Measurements from ENCODE around the gene RBMXL3.
"Not testable (repeated sequence)": the region's sequence is repeated elsewhere in the genome, so short reads cannot be mapped to it uniquely, and the experiment has no call there.

RBMXL3 gene

DNA sequence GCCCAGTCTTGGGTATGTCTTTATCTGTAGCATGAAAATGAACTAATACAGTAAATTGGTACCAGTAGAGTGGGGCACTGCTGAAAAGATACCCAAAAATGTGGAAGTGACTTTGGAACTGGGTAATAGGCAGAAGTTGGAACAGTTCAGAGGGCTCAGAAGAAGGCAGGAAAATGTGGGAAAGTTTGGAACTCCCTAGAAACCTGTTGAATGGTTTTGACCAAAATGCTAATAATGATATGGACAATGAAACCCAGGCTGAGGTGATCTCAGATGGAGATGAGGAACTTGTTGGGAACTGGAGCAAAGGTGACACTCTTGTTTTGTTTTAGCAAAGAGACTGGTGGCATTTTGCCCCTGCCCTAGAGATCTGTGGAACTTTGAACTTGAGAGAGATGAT lies 20.3 kb downstream of the RBMXL3 start:
- not testable (repeated sequence) for DNase-seq; H3K9me3 Mint-ChIP-seq; ATAC-seq (replicated peaks); H3K27ac Mint-ChIP-seq; H3K27me3 Mint-ChIP-seq; H3K4me1 Mint-ChIP-seq (ENCODE audit: low read depth in 2 of 2); H3K4me3 Mint-ChIP-seq; H3K36me3 Mint-ChIP-seq (ENCODE audit: insufficient read depth)

DNA sequence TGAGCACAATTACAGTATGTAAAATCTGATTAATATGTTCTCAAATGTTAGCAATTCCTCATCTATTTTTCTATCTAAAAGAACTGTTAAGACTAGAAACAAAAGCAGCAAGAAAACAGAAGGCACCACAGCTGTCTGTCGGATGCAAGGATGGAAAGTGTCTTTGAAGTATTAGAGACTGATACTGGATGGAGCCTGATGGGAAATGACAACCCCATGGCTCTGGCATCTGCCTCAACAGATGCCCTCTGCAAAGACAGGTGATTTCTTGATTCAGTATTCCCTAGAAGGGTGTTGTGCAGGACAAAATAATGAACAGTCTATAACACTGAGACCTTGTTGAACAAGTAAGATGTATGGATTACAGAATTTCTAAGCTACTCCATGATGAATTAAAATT lies 24.9 kb downstream of the RBMXL3 start:
- no peaks in the 10 kb centered on the region for H3K4me1 Mint-ChIP-seq (ENCODE audit: low read depth in 2 of 2)
- DNase-seq (no peak), ATAC-seq (replicated peaks) (no peak)
- no peaks in the 10 kb centered on the region for H3K27me3 Mint-ChIP-seq
- no peak overlapping the region for H3K27ac Mint-ChIP-seq
- H3K36me3 Mint-ChIP-seq (ENCODE audit: insufficient read depth), result no peaks in the 10 kb centered on the region
- no peak overlapping the region for H3K4me3 Mint-ChIP-seq
- peaks cover 0 to 7% of the 10 kb centered on the region in 2 donors for H3K9me3 Mint-ChIP-seq

DNA sequence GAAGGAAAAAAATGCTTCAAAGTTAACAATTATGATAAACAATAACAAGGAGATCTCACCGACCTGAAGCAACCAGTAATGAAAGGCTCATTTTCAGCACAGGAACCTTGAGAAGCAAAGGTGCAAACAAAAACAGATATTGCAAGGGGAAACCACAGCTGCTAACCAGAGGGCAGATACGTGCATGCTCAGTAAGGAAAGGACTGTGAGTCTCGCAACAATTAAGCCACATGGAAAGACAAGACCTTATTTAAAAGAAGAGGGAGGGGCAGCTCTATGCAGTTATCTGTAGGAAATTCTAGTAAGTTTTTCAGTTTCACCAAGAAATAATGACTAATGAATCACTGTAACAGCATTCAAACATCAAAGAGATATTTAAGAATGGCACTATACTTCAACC lies 25.4 kb downstream of the RBMXL3 start:
- no peaks in the 10 kb centered on the region for H3K4me1 Mint-ChIP-seq (ENCODE audit: low read depth in 2 of 2)
- no peak for ATAC-seq (replicated peaks)
- H3K36me3 Mint-ChIP-seq (ENCODE audit: insufficient read depth), result no peaks in the 10 kb centered on the region
- H3K9me3 Mint-ChIP-seq, result peaks cover 0 to 3% of the 10 kb centered on the region in 2 donors
- no peaks in the 10 kb centered on the region for H3K27me3 Mint-ChIP-seq
- no peak overlapping the region for H3K27ac Mint-ChIP-seq
- no peak for DNase-seq
- H3K4me3 Mint-ChIP-seq, result no peak overlapping the region

DNA sequence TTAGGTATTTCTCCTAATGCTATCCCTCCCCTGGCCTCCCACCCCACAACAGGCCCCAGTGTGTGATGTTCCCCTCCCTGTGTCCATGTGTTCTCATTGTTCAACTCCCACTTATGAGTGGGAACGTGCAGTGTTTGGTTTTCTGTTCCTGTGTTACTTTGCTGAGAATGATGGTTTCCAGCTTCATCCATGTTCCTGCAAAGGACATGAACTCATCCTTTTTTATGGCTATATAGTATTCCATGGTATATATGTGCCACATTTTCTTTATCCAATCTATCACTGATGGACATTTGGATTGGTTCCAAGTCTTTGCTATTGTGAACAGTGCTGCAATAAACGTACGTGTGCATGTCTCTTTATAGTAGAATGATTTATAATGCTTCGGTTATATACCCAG lies 28.1 kb downstream of the RBMXL3 start:
- not testable (repeated sequence) for ATAC-seq (replicated peaks); H3K9me3 Mint-ChIP-seq; H3K4me1 Mint-ChIP-seq (ENCODE audit: low read depth in 2 of 2); H3K36me3 Mint-ChIP-seq (ENCODE audit: insufficient read depth); DNase-seq; H3K27me3 Mint-ChIP-seq; H3K4me3 Mint-ChIP-seq; H3K27ac Mint-ChIP-seq

DNA sequence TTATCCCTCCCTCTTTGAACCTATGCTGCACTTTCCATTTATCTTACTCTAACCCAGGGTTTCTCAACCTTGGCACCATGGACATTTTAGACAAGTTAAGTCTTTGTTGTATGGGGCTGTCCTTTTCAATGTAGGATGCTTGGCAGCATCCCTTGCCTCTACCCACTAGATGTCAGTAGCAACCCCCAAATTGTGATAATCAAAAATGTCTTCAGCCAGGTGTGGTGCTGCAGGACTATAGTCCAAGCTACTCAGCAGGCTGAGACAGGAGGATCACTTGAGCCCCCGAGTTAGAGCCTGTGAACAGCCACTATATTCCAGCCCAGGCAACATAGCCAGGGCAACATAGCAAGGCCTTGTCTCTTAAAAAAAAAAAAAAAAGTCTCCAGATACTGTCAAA lies 37.7 kb downstream of the RBMXL3 start:
- DNase-seq (no peak), ATAC-seq (replicated peaks) (no peak)
- no peak overlapping the region for H3K27ac Mint-ChIP-seq
- no peaks in the 10 kb centered on the region for H3K4me1 Mint-ChIP-seq (ENCODE audit: low read depth in 2 of 2)
- no peaks in the 10 kb centered on the region for H3K27me3 Mint-ChIP-seq
- H3K36me3 Mint-ChIP-seq (ENCODE audit: insufficient read depth), result no peaks in the 10 kb centered on the region
- H3K4me3 Mint-ChIP-seq, result no peak overlapping the region
- H3K9me3 Mint-ChIP-seq, result no peaks in the 10 kb centered on the region

DNA sequence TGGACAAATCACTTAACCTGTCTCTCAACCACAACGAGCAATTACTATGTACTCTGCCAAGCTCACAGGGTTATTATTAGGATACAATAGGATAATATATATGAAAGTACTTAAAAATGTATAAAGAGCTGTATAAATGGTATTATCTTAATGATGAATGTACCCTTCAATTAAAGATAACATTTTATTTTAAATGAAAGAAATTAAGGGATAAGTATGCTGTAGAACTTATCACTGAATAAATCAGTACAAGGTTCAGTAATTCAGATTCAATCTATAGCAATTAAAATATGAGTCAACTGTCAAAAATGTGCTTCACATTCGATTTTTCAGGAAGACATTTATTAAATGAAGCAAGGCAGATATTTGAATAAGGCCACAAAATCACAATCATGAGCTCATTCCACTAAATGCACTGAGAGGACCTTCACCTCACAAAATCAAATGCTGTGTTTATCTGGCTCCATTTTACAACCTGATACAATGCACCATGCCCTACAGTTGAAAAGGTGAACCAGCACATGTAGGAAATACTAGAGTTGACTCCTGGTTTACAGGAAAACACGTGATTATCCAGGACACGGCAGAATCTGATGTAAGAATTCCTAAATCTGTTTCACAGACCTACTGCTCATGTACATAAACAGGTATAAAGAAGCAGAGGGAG lies 40.3 kb downstream of the RBMXL3 start:
- Mint-ChIP-seq H3K36me3 (ENCODE audit: insufficient read depth) (no peaks in the 10 kb centered on the region), H3K27ac (no peak overlapping the region), H3K27me3 (no peaks in the 10 kb centered on the region), H3K4me3 (no peak overlapping the region), H3K4me1 (ENCODE audit: low read depth in 2 of 2) (no peaks in the 10 kb centered on the region), H3K9me3 (no peaks in the 10 kb centered on the region)
- ATAC-seq (replicated peaks) (no peak), DNase-seq (no peak)

DNA sequence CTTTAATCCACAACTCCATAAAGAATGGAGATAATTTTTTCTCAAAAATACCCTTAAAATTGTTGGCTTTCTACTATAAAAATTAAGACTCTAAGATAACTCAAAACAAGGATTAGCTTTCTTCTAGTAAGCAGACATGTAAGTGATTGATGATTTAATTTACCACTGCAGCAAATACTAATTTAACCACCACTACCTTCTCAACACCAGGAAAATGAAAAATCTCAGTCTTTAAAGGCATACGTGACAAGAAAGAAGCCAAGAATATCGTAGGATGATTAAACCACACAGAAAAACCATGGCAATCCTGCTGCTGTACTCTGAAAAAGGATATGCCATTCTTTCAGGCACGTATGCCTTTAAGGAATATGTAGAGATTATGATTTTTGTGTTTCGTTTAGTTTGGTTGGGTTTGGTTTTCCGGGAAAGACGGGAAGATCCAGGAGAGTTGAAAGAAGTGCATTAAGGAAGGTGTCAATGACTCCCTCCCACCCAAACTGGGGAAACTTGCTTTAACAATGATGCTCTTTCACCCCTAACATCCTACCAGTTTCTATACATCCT lies 43.8 kb downstream of the RBMXL3 start:
- Mint-ChIP-seq H3K27me3 (no peaks in the 10 kb centered on the region), H3K4me3 (no peak overlapping the region), H3K36me3 (ENCODE audit: insufficient read depth) (no peaks in the 10 kb centered on the region), H3K27ac (no peak overlapping the region), H3K9me3 (no peaks in the 10 kb centered on the region), H3K4me1 (ENCODE audit: low read depth in 2 of 2) (no peaks in the 10 kb centered on the region)
- ATAC-seq (replicated peaks) (no peak), DNase-seq (no peak)

DNA sequence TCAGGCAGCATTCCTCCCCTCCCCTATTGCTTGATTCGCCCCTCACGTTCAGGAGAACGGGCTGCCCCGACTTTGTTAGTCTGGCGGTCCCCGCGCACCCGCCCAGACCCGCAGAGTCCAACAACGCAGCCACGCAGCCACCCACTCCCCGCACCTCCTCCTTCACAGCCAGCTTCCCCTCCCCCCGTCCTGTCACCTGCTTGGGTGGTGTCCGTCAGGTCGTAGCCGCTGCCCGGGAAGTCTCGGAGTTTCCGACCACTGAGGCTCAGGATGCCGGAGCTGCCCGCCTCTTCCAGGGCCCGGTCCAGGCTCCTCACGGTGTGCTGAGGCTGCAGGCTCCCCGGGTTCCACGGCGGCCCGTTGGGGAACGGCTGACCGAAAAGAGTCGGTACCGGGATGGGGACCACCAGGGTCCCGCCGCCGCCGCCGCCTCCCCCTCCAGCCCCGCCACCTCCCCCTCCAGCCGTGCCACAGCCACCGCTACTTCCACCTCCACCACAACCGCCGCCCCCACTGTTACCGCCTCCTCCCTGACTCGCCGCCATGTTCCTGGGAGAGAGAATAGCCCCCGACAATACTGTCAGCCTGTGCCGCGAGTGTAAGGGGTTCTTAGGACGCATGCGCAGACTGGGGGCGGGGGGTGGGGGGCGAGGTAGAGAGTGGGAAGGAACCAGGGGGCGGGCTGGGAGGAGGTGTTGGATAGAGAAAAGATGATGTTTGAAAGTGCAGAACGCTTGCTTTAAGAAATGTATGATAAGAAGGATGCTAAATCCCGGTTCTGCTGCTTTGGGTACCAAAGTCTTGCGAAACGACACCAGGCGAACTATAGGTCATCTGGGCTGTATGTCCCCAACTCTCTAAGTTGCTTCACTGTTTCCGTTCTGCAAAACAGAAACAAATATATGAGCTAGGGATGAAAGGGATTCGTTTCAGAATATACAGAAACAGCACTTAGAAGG lies 44.6 kb downstream of the RBMXL3 start, which contains the start of gene LRCH2:
LRCH2 (minus strand) TSS at position 600 of the 959 bp plus-strand sequence; CDS start at position 545, 55 bp downstream.
- Mint-ChIP-seq H3K4me3 (no peak within 1 kb of the TSS), H3K36me3 (ENCODE audit: insufficient read depth) (no peaks in the 10 kb centered on the region), H3K4me1 (ENCODE audit: low read depth in 2 of 2) (no peaks in the 10 kb centered on the region), H3K27me3 (no peaks in the 10 kb centered on the region), H3K9me3 (no peaks in the 10 kb centered on the region), H3K27ac (no peak within 1 kb of the TSS)
- no peak for ATAC-seq (replicated peaks)
- no peak for DNase-seq

DNA sequence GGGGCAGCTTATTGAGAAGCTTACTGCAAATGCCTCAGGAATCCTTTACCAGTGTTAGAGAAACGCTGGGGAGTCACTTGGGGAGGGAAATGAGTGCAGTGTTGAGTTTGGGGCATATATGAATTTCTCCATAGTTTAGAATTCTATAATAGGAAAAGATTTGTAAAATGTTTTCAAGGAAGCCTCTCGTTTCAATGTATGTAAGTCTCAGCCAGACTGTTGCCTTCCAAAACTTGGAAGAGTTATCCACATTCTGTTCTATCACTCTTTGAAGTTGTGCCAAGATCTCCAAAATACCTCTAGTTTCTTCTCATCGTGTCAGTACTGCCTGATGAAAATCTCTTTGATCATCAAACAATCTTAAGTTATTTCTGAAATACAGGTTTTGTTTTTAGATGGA lies 45.3 kb downstream of the RBMXL3 start:
- Mint-ChIP-seq H3K27ac (no peak overlapping the region), H3K9me3 (no peaks in the 10 kb centered on the region), H3K27me3 (no peaks in the 10 kb centered on the region), H3K4me1 (ENCODE audit: low read depth in 2 of 2) (no peaks in the 10 kb centered on the region), H3K4me3 (no peak overlapping the region), H3K36me3 (ENCODE audit: insufficient read depth) (no peaks in the 10 kb centered on the region)
- no peak for ATAC-seq (replicated peaks)
- DNase-seq, result no peak

DNA sequence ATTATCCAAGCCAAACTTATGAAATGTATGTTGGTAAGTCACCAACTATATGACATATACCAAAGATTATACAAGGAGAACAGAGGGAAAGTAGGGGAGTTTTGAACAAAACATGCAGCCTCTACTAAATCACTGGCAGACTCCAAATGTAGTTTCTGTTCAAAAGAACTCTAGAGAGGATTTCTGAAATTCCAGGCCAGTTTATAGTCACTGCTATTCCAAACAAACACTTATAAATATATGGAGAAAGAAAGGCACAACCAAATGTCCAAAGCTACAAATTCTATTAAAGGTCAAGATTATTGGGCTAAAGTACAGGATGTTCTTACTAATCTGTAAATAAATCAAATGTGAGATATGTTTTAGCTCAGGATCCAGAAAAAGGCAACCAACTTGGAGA lies 47.4 kb downstream of the RBMXL3 start:
- no peak overlapping the region for H3K27ac Mint-ChIP-seq
- H3K4me3 Mint-ChIP-seq, result no peak overlapping the region
- H3K4me1 Mint-ChIP-seq (ENCODE audit: low read depth in 2 of 2), result no peaks in the 10 kb centered on the region
- H3K36me3 Mint-ChIP-seq (ENCODE audit: insufficient read depth), result no peaks in the 10 kb centered on the region
- H3K9me3 Mint-ChIP-seq, result no peaks in the 10 kb centered on the region
- no peaks in the 10 kb centered on the region for H3K27me3 Mint-ChIP-seq
- no peak for DNase-seq
- no peak for ATAC-seq (replicated peaks)

DNA sequence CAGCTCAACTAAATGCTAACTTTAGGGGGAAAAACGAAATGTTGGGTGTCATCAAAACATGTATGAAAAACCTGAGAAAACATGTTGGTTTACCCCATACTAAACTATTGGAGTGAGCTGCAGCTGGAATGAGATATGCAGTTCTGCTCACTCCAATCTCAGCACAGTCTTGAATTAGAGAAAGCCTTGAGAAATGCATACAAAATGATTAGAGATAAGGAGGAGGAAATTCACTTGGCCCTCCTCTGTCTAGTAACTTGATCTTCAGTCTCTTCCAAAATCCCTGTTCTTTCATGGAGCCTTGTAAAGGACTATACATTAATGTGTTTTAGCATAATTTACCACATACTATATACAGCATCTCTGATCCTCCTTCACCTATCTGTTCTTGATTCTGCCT lies 47.8 kb downstream of the RBMXL3 start:
- Mint-ChIP-seq H3K9me3 (no peaks in the 10 kb centered on the region), H3K27ac (no peak overlapping the region), H3K36me3 (ENCODE audit: insufficient read depth) (no peaks in the 10 kb centered on the region), H3K4me3 (no peak overlapping the region), H3K4me1 (ENCODE audit: low read depth in 2 of 2) (no peaks in the 10 kb centered on the region), H3K27me3 (no peaks in the 10 kb centered on the region)
- DNase-seq (no peak), ATAC-seq (replicated peaks) (no peak)
